CD4-positive, alpha-beta T cell treated with Interleukin-4 for 4 hours (primary cell): ENCODE measurements around the gene OR2A12.
A peak's percentile ranks its signal among the peaks of the same experiment; 100 is the strongest.
"Not testable (repeated sequence)": the region's sequence is repeated elsewhere in the genome, so short reads cannot be mapped to it uniquely, and the experiment has no call there.

Source experiments
- DNase-seq: peaks from one replicate; pipeline ENCODE4 v3.0.0-alpha.2; 2020

The OR2A12 gene

GRCh38 chr7:144127714-144128334 is 41.7 kb downstream of the OR2A12 start:
- DNase-seq, result peak; percentile 76

GRCh38 chr7:144129601-144130000 is 43.5 kb downstream of the OR2A12 start:
- not testable (repeated sequence) for DNase-seq

GRCh38 chr7:144130730-144131129 is 44.7 kb downstream of the OR2A12 start:
- DNase-seq, result no peak

GRCh38 chr7:144132262-144132661 is 46.2 kb downstream of the OR2A12 start:
- no peak for DNase-seq

- DNase-seq, result no peak
These were observed 47.2 kb downstream of the OR2A12 start for GRCh38 chr7:144133307-144133706.

- no peak for DNase-seq
These were observed 48.0 kb downstream of the OR2A12 start for GRCh38 chr7:144134116-144134515.

- no peak for DNase-seq
These were observed 51.4 kb downstream of the OR2A12 start for GRCh38 chr7:144137501-144137900.

- no peak for DNase-seq
These were observed 56.1 kb downstream of the OR2A12 start for GRCh38 chr7:144142187-144142586.

- no peak for DNase-seq
These were observed 58.3 kb downstream of the OR2A12 start for GRCh38 chr7:144144426-144144825.

GRCh38 chr7:144148224-144148827 is 62.2 kb downstream of the OR2A12 start:
- DNase-seq, result no peak
